Measurements from ENCODE around the gene NKTR. TPM values are rescaled to one million over a fixed set of nuclear protein-coding genes. Genes with fewer than 3 reads are reported as not detected.

The NKTR gene
- total RNA-seq, 1 experiment from 2014 or later, result 79.8 TPM

DNA sequence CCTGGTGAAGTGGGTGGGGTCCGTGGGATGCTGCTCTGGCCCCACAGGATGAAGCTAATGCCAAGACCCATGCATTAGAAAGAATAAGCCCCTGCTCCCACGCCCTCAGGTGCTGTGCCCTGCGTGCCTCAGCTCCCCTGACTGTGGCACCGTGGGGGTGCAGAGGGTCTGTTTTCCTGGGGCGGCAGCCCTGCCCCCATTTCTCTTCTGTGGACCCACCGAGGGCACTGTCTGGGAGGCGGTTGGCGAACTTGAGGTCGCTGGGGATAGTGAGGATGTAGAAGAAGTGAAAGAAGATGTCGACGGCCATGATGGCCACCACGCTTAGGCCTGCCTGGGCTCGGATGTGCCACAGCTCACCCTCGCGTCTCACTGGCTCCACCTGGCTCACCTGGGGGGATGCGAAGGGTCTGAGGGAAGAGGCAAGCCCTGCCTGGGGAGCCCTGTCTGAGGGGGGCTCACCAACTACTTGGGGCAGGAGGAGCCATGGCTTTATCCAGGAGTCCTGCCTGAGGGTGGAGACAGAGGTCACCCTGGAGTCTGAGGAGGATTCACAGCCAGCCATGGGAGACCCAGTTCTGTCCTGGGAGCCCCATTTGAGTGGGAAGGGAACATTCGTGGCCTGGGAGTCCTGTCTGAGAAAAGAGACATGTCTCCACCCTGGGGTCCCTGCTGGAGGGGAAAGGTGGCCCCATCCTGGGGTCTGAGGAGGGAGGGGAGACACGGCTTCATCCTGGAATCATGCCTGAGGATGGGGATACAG lies 97.0 kb downstream of the NKTR start:
- no peak overlapping the region for H3K27ac Mint-ChIP-seq
- Histone ChIP-seq H3K9me3 (ENCODE audit: control insufficient read depth, low read depth, low read length) (no peaks in the 10 kb centered on the region), H2BK15ac (ENCODE audit: low read depth, low read length) (no peak overlapping the region), H4K5ac (ENCODE audit: insufficient read length, low read depth, low read length) (no peak overlapping the region), H3K23ac (ENCODE audit: insufficient read length, low read depth, low read length) (no peak overlapping the region), H2BK120ac (ENCODE audit: low read depth, low read length, poor library complexity, severe bottlenecking) (no peak overlapping the region), H2AFZ (ENCODE audit: low read length) (no peak overlapping the region), H3K23me2 (ENCODE audit: insufficient read length, low read depth, low read length, poor library complexity, severe bottlenecking) (no peaks in the 10 kb centered on the region), H3K4me2 (ENCODE audit: insufficient read depth, insufficient read length, low read length) (no peak overlapping the region), H3K27me3 (ENCODE audit: insufficient read depth, low read length) (no peaks in the 10 kb centered on the region; the same call in 1 of the 2 replicates), H4K91ac (ENCODE audit: insufficient read length, low read depth, low read length) (no peak overlapping the region), H3K56ac (ENCODE audit: insufficient read length, low read depth, low read length) (no peak overlapping the region), H3K18ac (ENCODE audit: insufficient read length, low read depth, low read length) (no peak overlapping the region), H3K79me2 (ENCODE audit: insufficient read depth, low read length) (no peaks in the 10 kb centered on the region), H3K14ac (ENCODE audit: insufficient read depth, low read length) (no peak overlapping the region; the same call in 1 of the 2 replicates), H3T11ph (ENCODE audit: low read length) (no peak overlapping the region), H4K8ac (replicated peaks; ENCODE audit: insufficient read length, low read depth, low read length) (no peak overlapping the region), H4K20me1 (ENCODE audit: control insufficient read depth, insufficient read depth, insufficient read length) (no peaks in the 10 kb centered on the region), H3K79me1 (ENCODE audit: insufficient read depth, low read depth, low read length, poor library complexity, severe bottlenecking) (no peaks in the 10 kb centered on the region), H2BK20ac (ENCODE audit: low read depth, low read length, poor library complexity, severe bottlenecking) (no peak overlapping the region), H3K9ac (ENCODE audit: extremely low read depth, insufficient read length, low read length) (no peak overlapping the region), H2BK5ac (ENCODE audit: insufficient read length, low read length) (no peak overlapping the region), H3K4ac (ENCODE audit: low read depth, low read length) (no peak overlapping the region), H2BK12ac (ENCODE audit: insufficient read length, low read depth, low read length) (no peak overlapping the region), H3K27ac (ENCODE audit: insufficient read length, low read depth, low read length) (no peak overlapping the region), H2AK5ac (ENCODE audit: insufficient read length, low read length) (no peak overlapping the region), H3K4me1 (ENCODE audit: insufficient read depth, low read length) (no peaks in the 10 kb centered on the region)
- no peak for DNase-seq
- H3K4me3 Mint-ChIP-seq, result no peak overlapping the region
- no peaks in the 10 kb centered on the region for H3K9me3 Mint-ChIP-seq
- no peaks in the 10 kb centered on the region for H3K36me3 Mint-ChIP-seq (ENCODE audit: insufficient read depth in 1 of 3, low read depth in 3 of 3)
- no CpG with 5 or more reads among the region's 18 CpGs for WGBS (ENCODE audit: extremely low coverage, insufficient read length, low lambda C conversion rate)
- TF ChIP-seq, protein P1, sequence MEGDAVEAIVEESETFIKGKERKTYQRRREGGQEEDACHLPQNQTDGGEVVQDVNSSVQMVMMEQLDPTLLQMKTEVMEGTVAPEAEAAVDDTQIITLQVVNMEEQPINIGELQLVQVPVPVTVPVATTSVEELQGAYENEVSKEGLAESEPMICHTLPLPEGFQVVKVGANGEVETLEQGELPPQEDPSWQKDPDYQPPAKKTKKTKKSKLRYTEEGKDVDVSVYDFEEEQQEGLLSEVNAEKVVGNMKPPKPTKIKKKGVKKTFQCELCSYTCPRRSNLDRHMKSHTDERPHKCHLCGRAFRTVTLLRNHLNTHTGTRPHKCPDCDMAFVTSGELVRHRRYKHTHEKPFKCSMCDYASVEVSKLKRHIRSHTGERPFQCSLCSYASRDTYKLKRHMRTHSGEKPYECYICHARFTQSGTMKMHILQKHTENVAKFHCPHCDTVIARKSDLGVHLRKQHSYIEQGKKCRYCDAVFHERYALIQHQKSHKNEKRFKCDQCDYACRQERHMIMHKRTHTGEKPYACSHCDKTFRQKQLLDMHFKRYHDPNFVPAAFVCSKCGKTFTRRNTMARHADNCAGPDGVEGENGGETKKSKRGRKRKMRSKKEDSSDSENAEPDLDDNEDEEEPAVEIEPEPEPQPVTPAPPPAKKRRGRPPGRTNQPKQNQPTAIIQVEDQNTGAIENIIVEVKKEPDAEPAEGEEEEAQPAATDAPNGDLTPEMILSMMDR (conservative IDR thresholded peaks at IDR 0.05), result no peak
- peaks cover 5 to 12% of the 10 kb centered on the region in 2 experiments for H3K4me1 Mint-ChIP-seq
- peaks cover 1% of the 10 kb centered on the region; the same call in 1 of the 2 replicates for H3K27me3 Mint-ChIP-seq (ENCODE audit: low read depth)

Other genes starting within 250 kb of the NKTR start
- not detected in 2 replicates for gene LYZL4, start 190.1 kb upstream of the NKTR start, total RNA-seq (2021)
- 6.3 and 6.5 TPM in 2 replicates for gene VIPR1, start 98.0 kb upstream of the NKTR start, total RNA-seq (2021)
- 28.2 and 28.8 TPM in 2 replicates for gene SEC22C, start 18.7 kb upstream of the NKTR start, total RNA-seq (2021)
- gene SS18L2, start 9.8 kb upstream of the NKTR start, total RNA-seq (2021), result 92.1 and 97.8 TPM in 2 replicates
- 3.6 and 4.2 TPM in 2 replicates for gene ZBTB47, start 53.0 kb downstream of the NKTR start, total RNA-seq (2021)
- not detected in 2 replicates for gene KLHL40, start 84.9 kb downstream of the NKTR start, total RNA-seq (2021)
- 0.46 TPM in 1 of 2 replicates, not detected in the other for gene HHATL, start 102.1 kb downstream of the NKTR start, total RNA-seq (2021)
- not detected in 2 replicates for gene CCDC13, start 172.6 kb downstream of the NKTR start, total RNA-seq (2021)
- 77.6 and 84.2 TPM in 2 replicates for gene HIGD1A, start 203.8 kb downstream of the NKTR start, total RNA-seq (2021)
- gene ACKR2, start 208.8 kb downstream of the NKTR start, total RNA-seq (2021), result 0.13 TPM in 1 of 2 replicates, not detected in the other

All from H9 (cell line).